ENCODE results near the gene ARL15. TPM values are rescaled to one million over a fixed set of nuclear protein-coding genes. Genes with fewer than 3 reads are reported as not detected.

The ARL15 gene
- total and polyA plus RNA-seq, 9 of the 15 experiments (the other 6 are each of a cell fraction or from before 2014, with no cell fraction given): 18.5 to 80.4 (median 57.0) TPM

GRCh38 chr5:54329731-54330709, 19.6 kb upstream of the ARL15 start (continued):
- TF ChIP-seq JUND (IDR thresholded peaks at IDR 0.05; ENCODE audit: borderline replicate concordance, low read depth, low read length) (no peak), JUND (tag; IDR thresholded peaks at IDR 0.05; ENCODE audit: borderline replicate concordance, low read depth, low read length) (peak; percentile 36; the same call in 2 of the 3 replicates), HDAC1 (IDR thresholded peaks at IDR 0.05) (no peak), SAFB (IDR thresholded peaks at IDR 0.05; ENCODE audit: borderline replicate concordance, low read depth, low read length) (no peak), CREB1 (IDR thresholded peaks at IDR 0.05) (no peak), CREB1 (CRISPR knock-in tag; IDR thresholded peaks at IDR 0.05) (no peak), ADNP (tag; IDR thresholded peaks at IDR 0.05) (no peak), FOSL1 (tag; conservative IDR thresholded peaks at IDR 0.05) (peak; percentile 78), SPI1 (IDR thresholded peaks at IDR 0.05; ENCODE audit: borderline replicate concordance, low read depth, low read length) (no peak), ZKSCAN8 (CRISPR knock-in tag; IDR thresholded peaks at IDR 0.05) (no peak), ZBTB8A (IDR thresholded peaks at IDR 0.05; ENCODE audit: partially characterized antibody) (no peak), TGIF2 (CRISPR knock-in tag; IDR thresholded peaks at IDR 0.05) (no peak), ARHGAP35 (IDR thresholded peaks at IDR 0.05; ENCODE audit: partially characterized antibody) (no peak), CBFA2T3 (IDR thresholded peaks at IDR 0.05) (peak; percentile 16; the same call in 1 of the 2 replicates), FOXK1 (CRISPR knock-in tag; IDR thresholded peaks at IDR 0.05; ENCODE audit: borderline replicate concordance) (no peak), YY1 (IDR thresholded peaks at IDR 0.05; ENCODE audit: borderline replicate concordance in 1 of 3, control insufficient read depth in 1 of 3, extremely low read depth in 1 of 3, insufficient read depth in 3 of 3, insufficient read length in 1 of 3, insufficient replicate concordance in 2 of 3, low read depth in 1 of 3, low read length in 2 of 3) (no peak), SRSF9 (IDR thresholded peaks at IDR 0.05; ENCODE audit: borderline replicate concordance, low read depth, low read length) (no peak), TRIM24 (IDR thresholded peaks at IDR 0.05) (peak; percentile 64 to 71), RBM25 (IDR thresholded peaks at IDR 0.05; ENCODE audit: low read depth, low read length, severe bottlenecking) (no peak), NR2F6 (CRISPR knock-in tag; IDR thresholded peaks at IDR 0.05) (no peak)
- TF ChIP-seq, protein P1, sequence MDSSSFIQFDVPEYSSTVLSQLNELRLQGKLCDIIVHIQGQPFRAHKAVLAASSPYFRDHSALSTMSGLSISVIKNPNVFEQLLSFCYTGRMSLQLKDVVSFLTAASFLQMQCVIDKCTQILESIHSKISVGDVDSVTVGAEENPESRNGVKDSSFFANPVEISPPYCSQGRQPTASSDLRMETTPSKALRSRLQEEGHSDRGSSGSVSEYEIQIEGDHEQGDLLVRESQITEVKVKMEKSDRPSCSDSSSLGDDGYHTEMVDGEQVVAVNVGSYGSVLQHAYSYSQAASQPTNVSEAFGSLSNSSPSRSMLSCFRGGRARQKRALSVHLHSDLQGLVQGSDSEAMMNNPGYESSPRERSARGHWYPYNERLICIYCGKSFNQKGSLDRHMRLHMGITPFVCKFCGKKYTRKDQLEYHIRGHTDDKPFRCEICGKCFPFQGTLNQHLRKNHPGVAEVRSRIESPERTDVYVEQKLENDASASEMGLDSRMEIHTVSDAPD (CRISPR knock-in tag; IDR thresholded peaks at IDR 0.05): no peak
- TF ChIP-seq, protein P2, sequence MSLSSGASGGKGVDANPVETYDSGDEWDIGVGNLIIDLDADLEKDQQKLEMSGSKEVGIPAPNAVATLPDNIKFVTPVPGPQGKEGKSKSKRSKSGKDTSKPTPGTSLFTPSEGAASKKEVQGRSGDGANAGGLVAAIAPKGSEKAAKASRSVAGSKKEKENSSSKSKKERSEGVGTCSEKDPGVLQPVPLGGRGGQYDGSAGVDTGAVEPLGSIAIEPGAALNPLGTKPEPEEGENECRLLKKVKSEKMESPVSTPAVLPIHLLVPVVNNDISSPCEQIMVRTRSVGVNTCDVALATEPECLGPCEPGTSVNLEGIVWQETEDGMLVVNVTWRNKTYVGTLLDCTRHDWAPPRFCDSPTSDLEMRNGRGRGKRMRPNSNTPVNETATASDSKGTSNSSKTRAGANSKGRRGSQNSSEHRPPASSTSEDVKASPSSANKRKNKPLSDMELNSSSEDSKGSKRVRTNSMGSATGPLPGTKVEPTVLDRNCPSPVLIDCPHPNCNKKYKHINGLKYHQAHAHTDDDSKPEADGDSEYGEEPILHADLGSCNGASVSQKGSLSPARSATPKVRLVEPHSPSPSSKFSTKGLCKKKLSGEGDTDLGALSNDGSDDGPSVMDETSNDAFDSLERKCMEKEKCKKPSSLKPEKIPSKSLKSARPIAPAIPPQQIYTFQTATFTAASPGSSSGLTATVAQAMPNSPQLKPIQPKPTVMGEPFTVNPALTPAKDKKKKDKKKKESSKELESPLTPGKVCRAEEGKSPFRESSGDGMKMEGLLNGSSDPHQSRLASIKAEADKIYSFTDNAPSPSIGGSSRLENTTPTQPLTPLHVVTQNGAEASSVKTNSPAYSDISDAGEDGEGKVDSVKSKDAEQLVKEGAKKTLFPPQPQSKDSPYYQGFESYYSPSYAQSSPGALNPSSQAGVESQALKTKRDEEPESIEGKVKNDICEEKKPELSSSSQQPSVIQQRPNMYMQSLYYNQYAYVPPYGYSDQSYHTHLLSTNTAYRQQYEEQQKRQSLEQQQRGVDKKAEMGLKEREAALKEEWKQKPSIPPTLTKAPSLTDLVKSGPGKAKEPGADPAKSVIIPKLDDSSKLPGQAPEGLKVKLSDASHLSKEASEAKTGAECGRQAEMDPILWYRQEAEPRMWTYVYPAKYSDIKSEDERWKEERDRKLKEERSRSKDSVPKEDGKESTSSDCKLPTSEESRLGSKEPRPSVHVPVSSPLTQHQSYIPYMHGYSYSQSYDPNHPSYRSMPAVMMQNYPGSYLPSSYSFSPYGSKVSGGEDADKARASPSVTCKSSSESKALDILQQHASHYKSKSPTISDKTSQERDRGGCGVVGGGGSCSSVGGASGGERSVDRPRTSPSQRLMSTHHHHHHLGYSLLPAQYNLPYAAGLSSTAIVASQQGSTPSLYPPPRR (CRISPR knock-in tag; IDR thresholded peaks at IDR 0.05; ENCODE audit: borderline replicate concordance): no peak

Measured in K562 (cell line).